ENCODE results near the gene TNF. TPM values are rescaled to one million over a fixed set of nuclear protein-coding genes. Genes with fewer than 3 reads are reported as not detected.

Gene TNF
- total RNA-seq, 1 donor from 2014 or later, result not detected

- no peak for TF ChIP-seq CTCF (IDR thresholded peaks at IDR 0.05; ENCODE audit: unreplicated experiment)
- Mint-ChIP-seq H3K4me3 (ENCODE audit: unreplicated experiment) (no peak overlapping the region), H3K27me3 (ENCODE audit: unreplicated experiment) (peaks cover 5% of the 10 kb centered on the region), H3K4me1 (ENCODE audit: unreplicated experiment) (peaks cover 31% of the 10 kb centered on the region), H3K27ac (ENCODE audit: unreplicated experiment) (no peak overlapping the region), H3K9me3 (ENCODE audit: unreplicated experiment) (no peaks in the 10 kb centered on the region), H3K36me3 (ENCODE audit: low read depth, unreplicated experiment) (peaks cover 20% of the 10 kb centered on the region)
- no peak for DNase-seq (ENCODE audit: low spot score)
Measured at GRCh38 chr6:31557443-31558317, 17.7 kb upstream of the TNF start.

DNA sequence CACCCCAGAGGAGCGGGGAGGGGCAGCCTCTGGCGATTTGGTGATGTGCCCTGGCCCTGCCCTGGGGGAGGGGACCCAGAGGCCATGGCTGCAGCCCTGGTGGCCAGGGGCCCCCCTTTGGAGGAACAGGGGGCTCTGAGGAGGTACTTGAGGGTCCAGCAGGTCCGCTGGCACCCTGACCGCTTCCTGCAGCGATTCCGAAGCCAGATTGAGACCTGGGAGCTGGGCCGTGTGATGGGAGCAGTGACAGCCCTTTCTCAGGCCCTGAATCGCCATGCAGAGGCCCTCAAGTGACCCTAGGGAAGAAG is 17.1 kb upstream of the TNF start:
- H3K36me3 Mint-ChIP-seq (ENCODE audit: low read depth, unreplicated experiment), result peaks cover 20% of the 10 kb centered on the region

GRCh38 chr6:31558631-31559500 is 16.5 kb upstream of the TNF start:
- H3K4me3 Mint-ChIP-seq (ENCODE audit: unreplicated experiment), result peak overlapping the region; percentile 40
- peak overlapping the region; percentile 92 for H3K27ac Mint-ChIP-seq (ENCODE audit: unreplicated experiment)
- H3K4me1 Mint-ChIP-seq (ENCODE audit: unreplicated experiment), result peaks cover 31% of the 10 kb centered on the region
- no peak for TF ChIP-seq CTCF (IDR thresholded peaks at IDR 0.05; ENCODE audit: unreplicated experiment)
- peaks cover 6% of the 10 kb centered on the region for H3K27me3 Mint-ChIP-seq (ENCODE audit: unreplicated experiment)
- H3K36me3 Mint-ChIP-seq (ENCODE audit: low read depth, unreplicated experiment), result peaks cover 20% of the 10 kb centered on the region
- DNase-seq (ENCODE audit: low spot score), result no peak
- H3K9me3 Mint-ChIP-seq (ENCODE audit: unreplicated experiment), result no peaks in the 10 kb centered on the region

More for the DNA sequence above, 17.1 kb upstream of the TNF start:
- Mint-ChIP-seq H3K4me3 (ENCODE audit: unreplicated experiment) (no peak overlapping the region), H3K27me3 (ENCODE audit: unreplicated experiment) (peaks cover 5% of the 10 kb centered on the region), H3K4me1 (ENCODE audit: unreplicated experiment) (peaks cover 31% of the 10 kb centered on the region), H3K9me3 (ENCODE audit: unreplicated experiment) (no peaks in the 10 kb centered on the region), H3K27ac (ENCODE audit: unreplicated experiment) (peak overlapping the region; percentile 57)
- no peak for TF ChIP-seq CTCF (IDR thresholded peaks at IDR 0.05; ENCODE audit: unreplicated experiment)
- DNase-seq (ENCODE audit: low spot score), result no peak

GRCh38 chr6:31559606-31559957 is 15.8 kb upstream of the TNF start:
- H3K4me3 Mint-ChIP-seq (ENCODE audit: unreplicated experiment), result peak overlapping the region; percentile 40
- TF ChIP-seq CTCF (IDR thresholded peaks at IDR 0.05; ENCODE audit: unreplicated experiment), result no peak
- peaks cover 7% of the 10 kb centered on the region for H3K27me3 Mint-ChIP-seq (ENCODE audit: unreplicated experiment)
- no peak for DNase-seq (ENCODE audit: low spot score)
- no peaks in the 10 kb centered on the region for H3K9me3 Mint-ChIP-seq (ENCODE audit: unreplicated experiment)
- H3K4me1 Mint-ChIP-seq (ENCODE audit: unreplicated experiment), result peaks cover 31% of the 10 kb centered on the region
- peaks cover 20% of the 10 kb centered on the region for H3K36me3 Mint-ChIP-seq (ENCODE audit: low read depth, unreplicated experiment)
- H3K27ac Mint-ChIP-seq (ENCODE audit: unreplicated experiment), result peak overlapping the region; percentile 92
